Thoracic aorta (tissue), 2 donors: ENCODE data around the gene C14orf93. TPM values are rescaled to one million over a fixed set of nuclear protein-coding genes. Genes with fewer than 3 reads are reported as not detected.

Source experiments
- ATAC-seq: fragments of 150-250 bp; one replicate; pipeline ENCODE4 v1.8.0; 2017; ENCODE audit warnings: low read depth; ENCODE audit not compliant: insufficient number of reproducible peaks, low FRiP score
- DNase-seq: peaks from one replicate; pipeline ENCODE4 v3.0.0-alpha.2; 2020; ENCODE audit warnings: low spot score
- H3K27ac ChIP-seq, 2 donors: fragments of 200-600 bp; sonication (generic); 1 replicate in 1 of 2; 2 replicates in 1 of 2; pipeline ENCODE4 v1.5.1; 2016; ENCODE audit warnings: mild to moderate bottlenecking in 2 of 2, moderate library complexity in 2 of 2
- H3K27me3 ChIP-seq: fragments of 200-600 bp; sonication (generic); replicated peaks from 2 replicates; pipeline ENCODE4 v1.6.0; 2016; ENCODE audit warnings: mild to moderate bottlenecking; ENCODE audit not compliant: insufficient read depth
- H3K36me3 ChIP-seq: fragments of 200-600 bp; sonication (generic); one replicate; pipeline ENCODE4 v1.5.1; 2016
- H3K4me1 ChIP-seq, 2 donors: fragments of 200-600 bp; sonication (generic); 1 replicate in 1 of 2; 2 replicates in 1 of 2; pipeline versions ENCODE4 v1.5.1 to v1.6.0; 2016; ENCODE audit warnings: low read depth in 2 of 2, mild to moderate bottlenecking in 1 of 2; ENCODE audit not compliant: control insufficient read depth in 1 of 2
- H3K4me3 ChIP-seq: fragments of 200-600 bp; sonication (generic); 2 replicates; pipeline ENCODE4 v1.5.1; 2016; ENCODE audit warnings: mild to moderate bottlenecking
- H3K9me3 ChIP-seq: fragments of 200-600 bp; sonication (generic); 2 replicates; pipeline ENCODE4 v1.5.1; 2016
- total RNA-seq, 2 donors: library from RNA; depleted of rRNA; stranded (reverse); fragments of >200 nt; gene quantifications; one replicate each; pipeline versions ENCODE4 v1.1.0 to v1.2.3, GENCODE V29; 2016
- TF ChIP-seq, protein P1 (sequence below): fragments of 200-600 bp; sonication (generic); IDR thresholded peaks from one replicate; pipeline ENCODE4 v1.5.1; 2019; ENCODE audit warnings: antibody characterized with exemption

Gene C14orf93
- total RNA-seq, 2 donors from 2014 or later = 9.3 to 19.7 TPM

- no peak within 1 kb of the TSS for H3K27ac ChIP-seq
- H3K4me1 ChIP-seq = no peaks in the 10 kb centered on the region
- no peak for DNase-seq
- H3K9me3 ChIP-seq = no peaks in the 10 kb centered on the region
- H3K4me3 ChIP-seq = no peak within 1 kb of the TSS
- no peak for ATAC-seq
- TF ChIP-seq, protein P1, sequence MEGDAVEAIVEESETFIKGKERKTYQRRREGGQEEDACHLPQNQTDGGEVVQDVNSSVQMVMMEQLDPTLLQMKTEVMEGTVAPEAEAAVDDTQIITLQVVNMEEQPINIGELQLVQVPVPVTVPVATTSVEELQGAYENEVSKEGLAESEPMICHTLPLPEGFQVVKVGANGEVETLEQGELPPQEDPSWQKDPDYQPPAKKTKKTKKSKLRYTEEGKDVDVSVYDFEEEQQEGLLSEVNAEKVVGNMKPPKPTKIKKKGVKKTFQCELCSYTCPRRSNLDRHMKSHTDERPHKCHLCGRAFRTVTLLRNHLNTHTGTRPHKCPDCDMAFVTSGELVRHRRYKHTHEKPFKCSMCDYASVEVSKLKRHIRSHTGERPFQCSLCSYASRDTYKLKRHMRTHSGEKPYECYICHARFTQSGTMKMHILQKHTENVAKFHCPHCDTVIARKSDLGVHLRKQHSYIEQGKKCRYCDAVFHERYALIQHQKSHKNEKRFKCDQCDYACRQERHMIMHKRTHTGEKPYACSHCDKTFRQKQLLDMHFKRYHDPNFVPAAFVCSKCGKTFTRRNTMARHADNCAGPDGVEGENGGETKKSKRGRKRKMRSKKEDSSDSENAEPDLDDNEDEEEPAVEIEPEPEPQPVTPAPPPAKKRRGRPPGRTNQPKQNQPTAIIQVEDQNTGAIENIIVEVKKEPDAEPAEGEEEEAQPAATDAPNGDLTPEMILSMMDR = no peak
- no peaks in the 10 kb centered on the region for H3K36me3 ChIP-seq
- no peaks in the 10 kb centered on the region for H3K27me3 ChIP-seq
Observed at GRCh38 chr14:23042162-23042965, 32.4 kb upstream of the C14orf93 start, which contains the start of gene PSMB11. Gene PSMB11, plus strand, starts transcription at chr14:23042212. Its CDS starts 14 bp downstream, at chr14:23042226.

- H3K27me3 ChIP-seq = no peaks in the 10 kb centered on the region
- no peak overlapping the region for H3K27ac ChIP-seq
- H3K4me3 ChIP-seq = no peak overlapping the region
- TF ChIP-seq, protein P1 = no peak
- DNase-seq (no peak), ATAC-seq (no peak)
- H3K9me3 ChIP-seq = no peaks in the 10 kb centered on the region
- no peaks in the 10 kb centered on the region for H3K4me1 ChIP-seq
- H3K36me3 ChIP-seq = no peaks in the 10 kb centered on the region
Observed at GRCh38 chr14:23041729-23042128, 31.8 kb upstream of the C14orf93 start.

DNA sequence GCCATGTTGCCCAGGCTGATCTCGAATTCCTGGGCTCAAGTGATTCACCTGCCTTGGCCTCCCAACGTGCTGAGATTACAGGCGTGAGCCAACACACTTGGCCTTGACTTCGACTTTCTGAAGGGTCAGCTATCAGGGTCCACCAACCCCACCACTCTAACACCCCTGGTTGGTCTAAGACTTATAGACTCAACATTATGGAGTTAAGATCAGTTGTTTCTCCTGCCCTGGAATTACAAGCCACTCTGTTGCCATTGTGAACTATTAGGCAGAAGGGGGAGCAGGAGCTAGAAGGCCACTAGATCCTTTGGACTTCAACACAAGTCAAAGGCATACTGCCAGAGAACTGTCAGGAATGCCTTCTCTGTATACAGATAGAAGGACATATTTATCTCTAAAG lies 30.2 kb upstream of the C14orf93 start:
- Histone ChIP-seq H3K9me3 (no peaks in the 10 kb centered on the region), H3K27me3 (no peaks in the 10 kb centered on the region), H3K27ac (no peak overlapping the region), H3K4me1 (no peaks in the 10 kb centered on the region), H3K36me3 (no peaks in the 10 kb centered on the region), H3K4me3 (no peak overlapping the region)
- no peak for ATAC-seq
- DNase-seq = no peak
- TF ChIP-seq, protein P1 = no peak

GRCh38 chr14:23035303-23036144 lies 25.6 kb upstream of the C14orf93 start:
- peaks cover 9 to 16% of the 10 kb centered on the region in 2 donors for H3K4me1 ChIP-seq
- no peaks in the 10 kb centered on the region for H3K9me3 ChIP-seq
- H3K27me3 ChIP-seq = no peaks in the 10 kb centered on the region
- no peak for ATAC-seq
- TF ChIP-seq, protein P1 = no peak
- H3K27ac ChIP-seq = peak overlapping the region; percentile 95
- no peak for DNase-seq
- H3K4me3 ChIP-seq = peak overlapping the region; percentile 99
- peaks cover 14% of the 10 kb centered on the region for H3K36me3 ChIP-seq
